ENCODE measurements around the gene CD8B2. TPM values are rescaled to one million over a fixed set of nuclear protein-coding genes. Genes with fewer than 3 reads are reported as not detected.

CD8B2 gene
- not detected in 2 replicates for total RNA-seq

DNA sequence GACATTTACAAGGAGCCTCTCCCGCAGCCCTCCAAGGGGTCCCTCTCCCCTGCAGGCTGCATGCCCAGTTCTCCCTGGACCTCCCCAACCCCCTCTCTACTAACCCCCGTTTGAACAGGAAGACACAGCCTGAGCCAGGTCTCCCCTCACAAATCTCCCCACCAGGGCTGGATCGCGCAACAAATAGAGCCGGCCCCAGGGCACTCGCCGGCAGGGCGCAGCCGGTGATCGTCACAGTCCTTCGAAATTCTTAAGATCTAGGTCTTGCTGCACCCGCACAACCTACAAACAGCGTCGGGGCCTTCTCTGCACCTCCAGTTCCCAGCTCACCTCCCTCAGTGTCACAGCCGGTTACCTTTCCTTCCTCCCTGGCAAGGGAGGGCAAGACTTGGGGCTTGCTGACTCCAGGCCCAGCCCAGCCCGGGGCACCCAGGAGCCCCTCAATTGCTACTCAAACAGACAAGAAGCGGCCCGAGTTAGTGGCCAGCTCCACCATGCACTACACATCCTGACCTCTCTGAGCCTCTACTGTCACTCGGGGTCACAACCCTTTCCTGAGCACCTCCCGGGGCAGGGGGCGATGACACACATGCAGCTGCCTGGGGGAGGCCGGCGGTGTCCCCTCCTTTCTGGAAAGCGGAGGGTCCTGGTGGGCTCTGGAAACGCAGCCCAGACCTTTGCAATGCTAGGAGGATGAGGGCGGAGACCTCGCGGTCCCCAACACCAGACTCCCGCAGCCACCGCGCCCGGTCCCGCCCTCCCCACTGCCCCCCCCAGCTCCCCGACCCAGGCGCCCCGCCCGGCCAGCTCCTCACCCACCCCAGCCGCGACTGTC is at the start of gene CD8B2:
CD8B2 (plus strand) TSS at position 814 of the 835 bp plus-strand sequence. CDS start 63 bp downstream, outside the sequence.

DNA sequence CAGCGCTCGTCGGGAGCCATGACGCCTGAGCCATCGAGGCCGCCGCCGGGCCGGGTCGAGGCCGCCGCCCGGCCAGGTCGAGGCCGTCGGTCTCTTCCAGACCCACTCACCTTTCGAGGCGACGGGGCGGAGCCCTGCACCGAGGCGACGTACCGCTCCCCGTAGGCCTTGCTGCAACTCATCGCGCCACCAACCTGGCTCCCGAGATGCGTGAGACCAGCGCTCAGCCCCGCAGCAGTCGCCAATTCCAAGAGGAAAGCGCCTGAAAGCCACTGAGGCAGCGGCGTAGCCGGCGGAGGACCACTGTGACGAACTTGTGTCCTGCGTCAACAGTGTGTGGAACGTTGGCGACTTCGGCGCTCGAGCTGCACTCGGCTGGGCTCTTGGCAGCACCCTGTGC is 19.1 kb upstream of the CD8B2 start, which contains the start of gene RGPD3:
RGPD3 (minus strand) TSS at position 307 of the 400 bp plus-strand sequence; CDS start at position 182, 125 bp downstream.

Other genes starting within 250 kb of the CD8B2 start
- gene RGPD3, start 19.0 kb upstream of the CD8B2 start, total RNA-seq = 0.30 and 0.32 TPM in 2 replicates

Measured in epithelial cell of umbilical artery (primary cell).